Measurements from ENCODE around the gene WWC2.

The WWC2 gene

GRCh38 chr4:183098019-183098722, 886 bp upstream of the WWC2 start:
- DNase-seq (ENCODE audit: low spot score), result peak; percentile 48
- TF ChIP-seq CTCF (conservative IDR thresholded peaks at IDR 0.05; ENCODE audit: low read depth), result no peak
- ChIA-PET POLR2A (ENCODE audit: low non-redundant PET) (no interaction called here), CTCF (interaction anchor here (0.5 to 1.5 kb wide), 7 partner anchors 25 to 549 kb away, joined by 3 to 5 read pairs (median 4); no protein-coding TSS in a partner anchor)
- peak overlapping the region; percentile 95 for H3K27ac ChIP-seq

- peak overlapping the region; percentile 95 for H3K27ac ChIP-seq
- no peak for TF ChIP-seq CTCF (conservative IDR thresholded peaks at IDR 0.05; ENCODE audit: low read depth)
- POLR2A ChIA-PET (ENCODE audit: low non-redundant PET), result no interaction called here
- peak; percentile 41 for DNase-seq (ENCODE audit: low spot score)
- CTCF ChIA-PET, result interaction anchor here (0.6 to 1.5 kb wide), 4 partner anchors 14 to 162 kb away, joined by 3 to 5 read pairs (median 4); no protein-coding TSS in a partner anchor
These were observed 660 bp downstream of the WWC2 start for GRCh38 chr4:183099537-183100297.

DNA sequence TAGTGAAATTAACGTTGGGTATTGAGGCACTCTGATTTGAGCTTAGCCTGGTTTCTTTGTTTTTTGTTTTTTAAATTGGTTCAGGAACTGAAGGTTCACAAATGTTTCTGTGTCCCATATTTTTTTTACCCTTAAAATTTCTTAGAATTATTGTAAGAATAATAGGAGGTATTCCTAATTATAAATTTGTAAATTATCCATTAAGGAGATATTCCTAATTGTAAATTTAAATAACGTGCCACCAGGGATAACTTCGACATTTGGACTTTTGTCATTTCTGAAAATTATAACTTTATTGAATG, 1.2 kb downstream of the WWC2 start:
- POLR2A ChIA-PET (ENCODE audit: low non-redundant PET), result no interaction called here
- CTCF ChIA-PET, result interaction anchor here (0.6 to 1.3 kb wide), 3 partner anchors 14 to 150 kb away, joined by 3 to 5 read pairs (median 4); no protein-coding TSS in a partner anchor
- TF ChIP-seq CTCF (conservative IDR thresholded peaks at IDR 0.05; ENCODE audit: low read depth), result no peak
- no peak for DNase-seq (ENCODE audit: low spot score)
- H3K27ac ChIP-seq, result peak overlapping the region; percentile 95

- ChIA-PET POLR2A (ENCODE audit: low non-redundant PET) (no interaction called here), CTCF (interaction anchor here (1.1 to 1.3 kb wide), 2 partner anchors 27 to 149 kb away, joined by 3 to 5 read pairs; no protein-coding TSS in a partner anchor)
- no peak for TF ChIP-seq CTCF (conservative IDR thresholded peaks at IDR 0.05; ENCODE audit: low read depth)
- DNase-seq (ENCODE audit: low spot score), result no peak
- peak overlapping the region; percentile 49 for H3K27ac ChIP-seq
These were observed 1.8 kb downstream of the WWC2 start for GRCh38 chr4:183100827-183101226.

GRCh38 chr4:183101956-183102480, 3.0 kb downstream of the WWC2 start:
- no peak for DNase-seq (ENCODE audit: low spot score)
- H3K27ac ChIP-seq, result no peak overlapping the region
- TF ChIP-seq CTCF (conservative IDR thresholded peaks at IDR 0.05; ENCODE audit: low read depth), result no peak
- ChIA-PET POLR2A (ENCODE audit: low non-redundant PET) (no interaction called here), CTCF (interaction anchor here (0.6 to 0.7 kb wide), 2 partner anchors 9 to 18 kb away, joined by 3 read pairs; no protein-coding TSS in a partner anchor)

GRCh38 chr4:183105092-183105491, 6.0 kb downstream of the WWC2 start:
- no peak for TF ChIP-seq CTCF (conservative IDR thresholded peaks at IDR 0.05; ENCODE audit: low read depth)
- no peak overlapping the region; the same call in 1 of the 2 replicates for H3K27ac ChIP-seq
- ChIA-PET POLR2A (ENCODE audit: low non-redundant PET) (no interaction called here), CTCF (no interaction called here)
- DNase-seq (ENCODE audit: low spot score), result no peak
